AG04450 (cell line): ENCODE data around the gene LCN9. TPM values are rescaled to one million over a fixed set of nuclear protein-coding genes. Genes with fewer than 3 reads are reported as not detected.

Source experiments
- CTCF ChIA-PET: fragments of 300-600, 350-600 bp; formaldehyde crosslinking; extraction: SDS; loops from one replicate; lab custom pipeline; 2022; ENCODE audit warnings: antibody characterized with exemption, inconsistent platforms; lab: Charles Lee
- POLR2A ChIA-PET: fragments of 350-600 bp; formaldehyde crosslinking; extraction: SDS; loops from one replicate; lab custom pipeline; 2021; ENCODE audit warnings: antibody characterized with exemption, inconsistent platforms; lab: Yijun Ruan, JAX
- DNase-seq: peaks from one replicate; pipeline ENCODE4 v3.0.0-alpha.2; 2011; ENCODE audit warnings: low read depth, low spot score
- H3K27ac ChIP-seq: one replicate; pipeline ENCODE4 v1.5.1; 2012; ENCODE audit warnings: low read depth, low read length, control low read depth
- H3K27me3 ChIP-seq: one replicate; pipeline ENCODE4 v1.6.0; 2012; ENCODE audit warnings: low read length; ENCODE audit not compliant: control insufficient read depth, insufficient read depth
- H3K4me3 ChIP-seq: 2 replicates; pipeline ENCODE4 v1.5.1; 2011; ENCODE audit warnings: mild to moderate bottlenecking, low read depth, low read length, control low read depth
- H3K9me3 ChIP-seq: 2 replicates; pipeline ENCODE4 v1.5.1; 2012; ENCODE audit warnings: low read length; ENCODE audit not compliant: control insufficient read depth, insufficient read depth
- polyA plus RNA-seq: library from polyadenylated mRNA; depleted of rRNA; stranded (reverse); fragments of >200 nt; gene quantifications from 2 replicates; pipeline ENCODE4 v1.2.3, GENCODE V29; 2011
- TF ChIP-seq, protein P1 (sequence below): IDR thresholded peaks from 2 replicates; pipeline ENCODE4 v1.5.1; 2011; ENCODE audit warnings: low read depth, low read length, control low read depth, inconsistent platforms

LCN9 gene
- polyA plus RNA-seq, 1 experiment: not detected

DNA sequence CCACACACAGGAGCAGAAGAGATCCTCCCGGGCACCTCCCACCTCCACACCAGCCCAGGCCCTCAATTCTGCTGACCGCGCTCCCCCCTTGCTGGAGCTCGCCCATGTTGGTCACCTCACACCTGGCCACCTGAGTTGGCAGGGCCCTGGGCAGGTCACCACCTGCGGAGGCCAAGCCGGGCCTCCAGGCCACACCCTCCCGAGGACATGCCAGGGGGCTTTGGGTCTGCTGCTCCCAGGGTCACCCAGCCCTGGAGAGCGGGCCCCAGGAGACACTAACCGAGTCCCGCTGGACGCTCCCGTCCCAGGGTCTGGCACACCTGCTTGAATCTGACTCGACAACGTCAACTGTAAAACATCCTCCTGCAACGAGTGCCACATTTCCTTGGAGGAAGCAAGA is 34.1 kb downstream of the LCN9 start:
- peaks cover 3% of the 10 kb centered on the region for H3K27me3 ChIP-seq
- ChIA-PET POLR2A (no interaction called here), CTCF (no interaction called here)
- TF ChIP-seq, protein P1, sequence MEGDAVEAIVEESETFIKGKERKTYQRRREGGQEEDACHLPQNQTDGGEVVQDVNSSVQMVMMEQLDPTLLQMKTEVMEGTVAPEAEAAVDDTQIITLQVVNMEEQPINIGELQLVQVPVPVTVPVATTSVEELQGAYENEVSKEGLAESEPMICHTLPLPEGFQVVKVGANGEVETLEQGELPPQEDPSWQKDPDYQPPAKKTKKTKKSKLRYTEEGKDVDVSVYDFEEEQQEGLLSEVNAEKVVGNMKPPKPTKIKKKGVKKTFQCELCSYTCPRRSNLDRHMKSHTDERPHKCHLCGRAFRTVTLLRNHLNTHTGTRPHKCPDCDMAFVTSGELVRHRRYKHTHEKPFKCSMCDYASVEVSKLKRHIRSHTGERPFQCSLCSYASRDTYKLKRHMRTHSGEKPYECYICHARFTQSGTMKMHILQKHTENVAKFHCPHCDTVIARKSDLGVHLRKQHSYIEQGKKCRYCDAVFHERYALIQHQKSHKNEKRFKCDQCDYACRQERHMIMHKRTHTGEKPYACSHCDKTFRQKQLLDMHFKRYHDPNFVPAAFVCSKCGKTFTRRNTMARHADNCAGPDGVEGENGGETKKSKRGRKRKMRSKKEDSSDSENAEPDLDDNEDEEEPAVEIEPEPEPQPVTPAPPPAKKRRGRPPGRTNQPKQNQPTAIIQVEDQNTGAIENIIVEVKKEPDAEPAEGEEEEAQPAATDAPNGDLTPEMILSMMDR: no peak
- no peaks in the 10 kb centered on the region; the same call in 1 of the 2 replicates for H3K9me3 ChIP-seq
- H3K4me3 ChIP-seq: no peak overlapping the region
- H3K27ac ChIP-seq: no peak overlapping the region
- no peak for DNase-seq

DNA sequence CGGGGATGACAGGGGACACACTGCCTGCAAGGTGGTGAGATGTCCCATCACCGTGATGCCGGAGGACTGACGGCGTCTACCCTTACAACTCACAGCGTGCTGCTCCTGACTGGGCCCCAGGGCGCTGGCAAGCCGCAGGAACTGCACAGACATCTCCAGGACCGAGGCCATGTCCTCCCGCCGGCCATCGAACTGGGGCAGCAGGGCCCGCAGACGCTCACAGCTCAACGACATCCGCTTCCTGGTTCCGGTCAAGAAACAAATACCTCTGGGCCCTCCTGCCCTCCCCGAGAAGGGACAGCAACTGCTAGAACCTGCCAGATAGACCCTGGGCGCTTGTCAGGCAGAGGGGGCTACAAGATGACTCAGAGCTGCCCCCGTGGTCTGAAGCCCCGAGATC is 35.1 kb downstream of the LCN9 start:
- no peak for DNase-seq
- peaks cover 7% of the 10 kb centered on the region for H3K27me3 ChIP-seq
- POLR2A ChIA-PET: no interaction called here
- H3K4me3 ChIP-seq: no peak overlapping the region
- CTCF ChIA-PET: interaction anchor here (0.6 kb wide), 1 partner anchor 59 kb away, joined by 4 read pairs; the partner anchor contains the start of gene GLT6D1
- no peak overlapping the region for H3K27ac ChIP-seq
- TF ChIP-seq, protein P1: no peak
- H3K9me3 ChIP-seq: no peaks in the 10 kb centered on the region; the same call in 1 of the 2 replicates

DNA sequence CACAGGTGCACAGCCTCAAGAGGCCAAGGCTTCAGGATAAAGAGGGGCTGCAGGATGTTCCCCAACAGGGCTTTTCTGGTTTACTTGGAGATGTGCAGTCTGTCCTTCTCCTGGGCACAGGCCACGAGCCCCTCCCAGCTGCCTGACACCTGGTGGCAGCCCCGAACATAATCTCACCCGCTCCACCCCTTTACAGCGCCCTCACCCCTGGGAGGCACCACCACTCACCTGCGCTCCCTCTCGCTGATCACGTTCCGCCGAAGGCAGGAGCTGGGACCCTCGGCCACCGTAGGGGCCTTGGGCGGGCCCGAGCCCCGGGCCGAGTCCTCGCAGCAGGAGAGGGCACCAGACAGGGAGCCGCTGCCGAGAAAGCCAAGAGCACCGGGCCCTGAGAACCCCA is 35.7 kb downstream of the LCN9 start:
- DNase-seq: no peak
- no peak overlapping the region for H3K27ac ChIP-seq
- ChIA-PET CTCF (interaction anchor here (0.6 kb wide), 1 partner anchor 59 kb away, joined by 4 read pairs; the partner anchor contains the start of gene GLT6D1), POLR2A (no interaction called here)
- peaks cover 8% of the 10 kb centered on the region for H3K27me3 ChIP-seq
- TF ChIP-seq, protein P1: no peak
- no peaks in the 10 kb centered on the region; the same call in 1 of the 2 replicates for H3K9me3 ChIP-seq
- H3K4me3 ChIP-seq: no peak overlapping the region

DNA sequence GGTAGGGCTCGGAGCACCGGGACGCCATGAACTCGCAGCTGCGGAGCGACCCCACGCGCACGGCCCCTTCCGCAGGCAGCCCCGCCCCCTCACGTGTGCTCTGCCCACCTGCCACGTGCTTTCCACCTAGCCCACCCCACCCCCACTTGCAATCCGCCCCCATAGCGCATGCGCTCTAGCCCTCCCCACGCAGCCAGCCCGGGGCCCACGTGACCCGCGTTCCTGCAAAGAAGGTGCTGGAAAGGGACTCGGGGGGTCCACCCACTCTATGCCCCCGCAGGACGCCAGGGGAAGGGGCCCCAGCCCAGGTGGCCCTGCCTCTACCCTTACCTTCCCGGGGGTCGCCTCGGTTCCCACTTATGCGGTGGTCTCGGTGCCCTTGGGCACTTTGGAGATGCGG is 36.3 kb downstream of the LCN9 start, which contains the start of gene SOHLH1:
Gene SOHLH1 (minus strand): TSS at position 42 of the 400 bp plus-strand sequence. CDS start 14 bp downstream, at position 28.
- ChIA-PET CTCF (no interaction called here), POLR2A (no interaction called here)
- Histone ChIP-seq H3K4me3 (no peak within 1 kb of the TSS), H3K9me3 (no peaks in the 10 kb centered on the region; the same call in 1 of the 2 replicates), H3K27ac (no peak within 1 kb of the TSS), H3K27me3 (peaks cover 9% of the 10 kb centered on the region)
- TF ChIP-seq, protein P1: no peak
- no peak for DNase-seq

DNA sequence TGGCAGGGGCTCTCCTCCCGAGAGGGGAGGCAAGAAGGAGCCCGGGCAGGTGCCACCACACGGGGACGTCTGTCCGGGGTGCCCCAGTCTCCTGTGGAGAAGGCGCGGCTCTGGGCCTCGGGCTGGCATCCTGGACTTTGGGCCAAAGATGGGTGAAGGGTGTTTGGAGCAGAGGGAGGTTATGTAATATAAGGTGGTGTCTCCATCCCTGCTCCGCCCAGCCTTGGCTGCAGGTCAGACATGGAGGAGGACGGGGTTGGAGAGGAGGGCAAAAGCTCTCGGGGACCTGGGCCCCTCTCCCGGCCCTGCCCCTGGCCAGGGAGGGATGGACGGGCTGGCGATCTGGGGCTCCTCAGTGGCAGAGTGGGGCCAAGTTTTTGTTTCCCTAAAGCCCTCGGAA is 37.4 kb downstream of the LCN9 start:
- TF ChIP-seq, protein P1: no peak
- ChIA-PET POLR2A (no interaction called here), CTCF (no interaction called here)
- Histone ChIP-seq H3K4me3 (no peak overlapping the region), H3K27ac (no peak overlapping the region), H3K9me3 (no peaks in the 10 kb centered on the region; the same call in 1 of the 2 replicates), H3K27me3 (peaks cover 10% of the 10 kb centered on the region)
- no peak for DNase-seq
